HepG2 (cell line): Measurements from ENCODE around the gene TEX19. TPM values are rescaled to one million over a fixed set of nuclear protein-coding genes. Genes with fewer than 3 reads are reported as not detected.

Experiments used
- ATAC-seq: fragments of 200-7000 bp; cut with Tn5 transposase; 3 replicates; pipeline ENCODE4 v1.9.1; 2020; ENCODE audit warnings: mild to moderate bottlenecking, moderate library complexity
- BruUV-seq: library from RNA; stranded (reverse); fragments of 400-500 nt; replicated peaks from 2 replicates; lab custom pipeline; 2021; lab: Mats Ljungman, UMichigan
- CTCF ChIA-PET: fragments of 300-600 bp; formaldehyde crosslinking; extraction: SDS; loops from one replicate; lab custom pipeline; 2021; ENCODE audit warnings: low total read pairs, inconsistent platforms, low intra/inter-chr PET ratio; lab: Yijun Ruan, JAX
- POLR2A ChIA-PET: fragments of 350-600 bp; sonication (Branson Sonifier 250); formaldehyde crosslinking; loops from one replicate; lab custom pipeline; 2020; ENCODE audit warnings: antibody characterized with exemption, inconsistent platforms; lab: Yijun Ruan, JAX
- DNase-seq: peaks from one replicate; pipeline ENCODE4 v3.0.0-alpha.2; 2015; ENCODE audit warnings: low spot score
- FAIRE-seq: peaks from 3 replicates; lab custom pipeline; 2011; peaks lifted over from hg19 to GRCh38; lab: Jason Lieb, UNC
- H2AFZ ChIP-seq: one replicate; pipeline ENCODE4 v1.6.1; 2011; ENCODE audit warnings: low read length, inconsistent platforms
- H3K27ac ChIP-seq: fragments of 300-600 bp; 3 replicates; pipeline ENCODE4 v1.8.0; 2011; ENCODE audit warnings: mixed run types, mild to moderate bottlenecking, mixed read lengths, low read length, inconsistent platforms; ENCODE audit not compliant: insufficient read depth; ENCODE audit errors: extremely low read length
- H3K27me3 ChIP-seq, 2 experiments: fragments of 200-600 bp in 1 of 2; 2 replicates in 1 of 2; 3 replicates in 1 of 2; pipeline versions ENCODE4 v1.6.0 to v1.8.0; 2011; ENCODE audit warnings: low read length in 2 of 2, mild to moderate bottlenecking in 2 of 2, moderate library complexity in 2 of 2, inconsistent platforms in 1 of 2; ENCODE audit not compliant: insufficient read depth in 2 of 2, control insufficient read depth in 1 of 2
- H3K36me3 ChIP-seq, 2 experiments: fragments of 200-600 bp in 1 of 2; replicated peaks in 1 of 2; 2 replicates in 1 of 2; 3 replicates in 1 of 2; pipeline versions ENCODE4 v1.5.1 to v1.8.0; 2011; ENCODE audit warnings: low read length in 2 of 2, inconsistent platforms in 1 of 2; ENCODE audit not compliant: insufficient read depth in 2 of 2, control insufficient read depth in 1 of 2
- H3K4me1 ChIP-seq: 2 replicates; pipeline ENCODE4 v1.5.1; 2012; ENCODE audit warnings: low read length, inconsistent platforms; ENCODE audit not compliant: insufficient read depth
- H3K4me2 ChIP-seq: 2 replicates; pipeline ENCODE4 v1.6.0; 2011; ENCODE audit warnings: low read depth, low read length, inconsistent platforms
- H3K4me3 ChIP-seq, 3 experiments: fragments of 200-600 bp in 1 of 3; sonication (generic), shearing (Covaris generic) in 1 of 3; replicated peaks in 1 of 3; 2 replicates each; pipeline ENCODE4 v1.5.1; 2011 to 2016; ENCODE audit warnings: low read length in 3 of 3, inconsistent platforms in 2 of 3, low read depth in 2 of 3, mild to moderate bottlenecking in 2 of 3, control low read depth in 1 of 3, mixed read lengths in 1 of 3; ENCODE audit not compliant: insufficient read depth in 1 of 3
- H3K79me2 ChIP-seq: one replicate; pipeline ENCODE4 v1.6.1; 2011; ENCODE audit warnings: low read length, inconsistent platforms; ENCODE audit not compliant: insufficient read depth
- H3K9ac ChIP-seq: 2 replicates; pipeline ENCODE4 v1.6.0; 2011; ENCODE audit warnings: mild to moderate bottlenecking, low read depth, low read length, inconsistent platforms; ENCODE audit not compliant: insufficient read depth
- H3K9me3 ChIP-seq: 2 replicates; pipeline ENCODE4 v1.5.1; 2012; ENCODE audit warnings: mild to moderate bottlenecking, low read length
- H4K20me1 ChIP-seq: 2 replicates; pipeline ENCODE4 v1.6.0; 2011; ENCODE audit warnings: inconsistent platforms, mild to moderate bottlenecking, low read length, moderate library complexity; ENCODE audit not compliant: insufficient read depth
- ASH2L ChIP-seq: fragments of 300-600, 200-600 bp; sonication (generic); IDR thresholded peaks from 2 replicates; pipeline ENCODE4 v1.7.0; 2017; ENCODE audit warnings: low read depth, mild to moderate bottlenecking, moderate library complexity, mixed read lengths, low read length; ENCODE audit not compliant: insufficient read length
- BRD4 ChIP-seq: sonication (generic); formaldehyde crosslinking; IDR thresholded peaks from 2 replicates; pipeline ENCODE4 v1.4.0; 2020; ENCODE audit warnings: missing genetic modification reagents
- HNRNPLL ChIP-seq: fragments of 200-400 bp; formaldehyde crosslinking; IDR thresholded peaks from 2 replicates; pipeline ENCODE4 v1.6.1; 2017; ENCODE audit warnings: mild to moderate bottlenecking, low read depth, low read length; ENCODE audit not compliant: poor library complexity, severe bottlenecking
- HOXD1 ChIP-seq: sonication (generic); formaldehyde crosslinking; IDR thresholded peaks from 2 replicates; pipeline ENCODE4 v1.5.0; 2020; ENCODE audit warnings: missing genetic modification reagents
- MIER3 ChIP-seq: IDR thresholded peaks from 2 replicates; pipeline ENCODE4 v1.6.1; 2016; ENCODE audit warnings: missing compliant biosample characterization, borderline replicate concordance
- NFIB ChIP-seq: sonication (generic); formaldehyde crosslinking; IDR thresholded peaks from 2 replicates; pipeline ENCODE4 v1.9.0; 2021; ENCODE audit warnings: missing genetic modification reagents, mild to moderate bottlenecking, borderline replicate concordance
- NFRKB ChIP-seq: fragments of 450-650 bp; IDR thresholded peaks from 2 replicates; pipeline ENCODE4 v1.6.1; 2017
- PCBP2 ChIP-seq: fragments of 200-400 bp; formaldehyde crosslinking; optimal IDR thresholded peaks from 2 replicates; pipeline ENCODE3; 2018; ENCODE audit warnings: low read length, low read depth; ENCODE audit not compliant: poor library complexity, severe bottlenecking
- POGZ ChIP-seq: sonication (generic); formaldehyde crosslinking; IDR thresholded peaks from 2 replicates; pipeline ENCODE4 v1.4.0; 2020; ENCODE audit warnings: mild to moderate bottlenecking, missing genetic modification reagents
- ZFP36L2 ChIP-seq: sonication (generic); formaldehyde crosslinking; IDR thresholded peaks from 2 replicates; pipeline ENCODE4 v1.4.0; 2020; ENCODE audit warnings: missing genetic modification reagents
- ZNF225 ChIP-seq: sonication (generic); formaldehyde crosslinking; IDR thresholded peaks from 2 replicates; pipeline ENCODE4 v1.4.0; 2020; ENCODE audit warnings: mild to moderate bottlenecking, missing genetic modification reagents
- WGBS: methylation state at CpG from one replicate; pipeline ENCODE4 v1.1.6; 2017; ENCODE audit warnings: low lambda C conversion rate; 5-methylcytosine and 5-hydroxymethylcytosine counted together
- in situ Hi-C: cut with HindIII; loops from 2 replicates; pipeline ENCODE4 v1.10.0; 2017; ENCODE audit warnings: low pct_unique_long_range_greater_than_20kb; ENCODE audit not compliant: extremely low pct_ligation_motif_present
- intact Hi-C: fragments of 100-400 bp; cut with micrococcal nuclease; formaldehyde crosslinking; loops from one replicate; pipeline ENCODE4 v1.10.0; 2022; ENCODE audit not compliant: unreplicated experiment
- polyA plus RNA-seq, 8 experiments: library from polyadenylated mRNA; depleted of rRNA in 3 of 8; stranded (reverse) in 7 of 8; unstranded in 1 of 8; fragments of >200 nt; fragmentation: Illumina TruSeq in 4 of 8; extraction: Trizol in 4 of 8; gene quantifications; 2 replicates each; pipeline versions ENCODE4 v1.2.1 to v1.2.3, GENCODE V29; 2011 to 2016; ENCODE audit warnings: low read depth in 4 of 8, missing spikeins in 1 of 8, mixed read lengths in 1 of 8; ENCODE audit not compliant: insufficient read depth in 1 of 8
- total RNA-seq, 5 experiments: library from RNA; depleted of rRNA; stranded (reverse); fragments of >200 nt; fragmentation: Illumina TruSeq; extraction: Trizol; gene quantifications; 2 replicates each; pipeline ENCODE4 v1.2.3, GENCODE V29; 2016; ENCODE audit warnings: low read depth in 1 of 5
- TF ChIP-seq, protein P1 (sequence below): sonication (generic); formaldehyde crosslinking; IDR thresholded peaks from 2 replicates; pipeline ENCODE4 v1.4.0; 2020; ENCODE audit warnings: low read depth, mild to moderate bottlenecking, missing genetic modification reagents
- TF ChIP-seq, protein P2 (sequence below): sonication (generic); formaldehyde crosslinking; IDR thresholded peaks from 2 replicates; pipeline ENCODE4 v1.5.0; 2020; ENCODE audit warnings: mild to moderate bottlenecking, missing genetic modification reagents

Gene TEX19
- total and polyA plus RNA-seq, 2 of the 13 experiments (the other 11 are each of a cell fraction or from before 2014, with no cell fraction given): 1.3 to 6.0 TPM

- Histone ChIP-seq H3K79me2 (no peaks in the 10 kb centered on the region), H2AFZ (no peak overlapping the region), H4K20me1 (no peaks in the 10 kb centered on the region), H3K9ac (no peak overlapping the region), H3K36me3 (no peaks in the 10 kb centered on the region), H3K4me2 (no peak overlapping the region; the same call in 1 of the 2 replicates), H3K4me1 (peaks cover 100% of the 10 kb centered on the region), H3K4me3 (no peak overlapping the region), H3K27ac (no peak overlapping the region), H3K27me3 (no peaks in the 10 kb centered on the region), H3K9me3 (no peaks in the 10 kb centered on the region)
- 51% methylated on average over 7 of the region's 8 CpGs for WGBS
- intact Hi-C loops (loop anchor here (2.0 to 5.0 kb wide), 3 partner anchors 34 to 199 kb away; no protein-coding TSS in a partner anchor), in situ Hi-C loops (loop anchor here (5.0 to 10.0 kb wide), 3 partner anchors 34 to 201 kb away; no protein-coding TSS in a partner anchor)
- no TSS peak for BruUV-seq
- ATAC-seq (no peak), DNase-seq (no peak), FAIRE-seq (no peak)
- POLR2A ChIA-PET: no interaction called here
- CTCF ChIA-PET: interaction anchor here (0.9 to 5.1 kb wide), 3 partner anchors 61 to 71 kb away, joined by 3 to 41 read pairs (median 17); no protein-coding TSS in a partner anchor
- TF ChIP-seq ASH2L (no peak), POGZ (CRISPR knock-in tag) (no peak), NFIB (CRISPR knock-in tag) (no peak), HOXD1 (CRISPR knock-in tag) (no peak), HNRNPLL (peak; percentile 18), ZNF225 (CRISPR knock-in tag) (no peak), MIER3 (CRISPR knock-in tag) (no peak), ZFP36L2 (CRISPR knock-in tag) (no peak), NFRKB (no peak), BRD4 (CRISPR knock-in tag) (0 out of 2 replicates have a peak, but pooled peaks have one; percentile 11), PCBP2 (no peak)
- TF ChIP-seq, protein P1, sequence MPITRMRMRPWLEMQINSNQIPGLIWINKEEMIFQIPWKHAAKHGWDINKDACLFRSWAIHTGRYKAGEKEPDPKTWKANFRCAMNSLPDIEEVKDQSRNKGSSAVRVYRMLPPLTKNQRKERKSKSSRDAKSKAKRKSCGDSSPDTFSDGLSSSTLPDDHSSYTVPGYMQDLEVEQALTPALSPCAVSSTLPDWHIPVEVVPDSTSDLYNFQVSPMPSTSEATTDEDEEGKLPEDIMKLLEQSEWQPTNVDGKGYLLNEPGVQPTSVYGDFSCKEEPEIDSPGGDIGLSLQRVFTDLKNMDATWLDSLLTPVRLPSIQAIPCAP (CRISPR knock-in tag): no peak
- TF ChIP-seq, protein P2, sequence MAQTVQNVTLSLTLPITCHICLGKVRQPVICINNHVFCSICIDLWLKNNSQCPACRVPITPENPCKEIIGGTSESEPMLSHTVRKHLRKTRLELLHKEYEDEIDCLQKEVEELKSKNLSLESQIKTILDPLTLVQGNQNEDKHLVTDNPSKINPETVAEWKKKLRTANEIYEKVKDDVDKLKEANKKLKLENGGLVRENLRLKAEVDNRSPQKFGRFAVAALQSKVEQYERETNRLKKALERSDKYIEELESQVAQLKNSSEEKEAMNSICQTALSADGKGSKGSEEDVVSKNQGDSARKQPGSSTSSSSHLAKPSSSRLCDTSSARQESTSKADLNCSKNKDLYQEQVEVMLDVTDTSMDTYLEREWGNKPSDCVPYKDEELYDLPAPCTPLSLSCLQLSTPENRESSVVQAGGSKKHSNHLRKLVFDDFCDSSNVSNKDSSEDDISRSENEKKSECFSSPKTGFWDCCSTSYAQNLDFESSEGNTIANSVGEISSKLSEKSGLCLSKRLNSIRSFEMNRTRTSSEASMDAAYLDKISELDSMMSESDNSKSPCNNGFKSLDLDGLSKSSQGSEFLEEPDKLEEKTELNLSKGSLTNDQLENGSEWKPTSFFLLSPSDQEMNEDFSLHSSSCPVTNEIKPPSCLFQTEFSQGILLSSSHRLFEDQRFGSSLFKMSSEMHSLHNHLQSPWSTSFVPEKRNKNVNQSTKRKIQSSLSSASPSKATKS (CRISPR knock-in tag): no peak
Measured at GRCh38 chr17:82353484-82353883, 5.6 kb upstream of the TEX19 start.
